ENCODE measurements around the gene CNTNAP2.
"Not testable (repeated sequence)": the region's sequence is repeated elsewhere in the genome, so short reads cannot be mapped to it uniquely, and the experiment has no call there.

CNTNAP2 gene

DNA sequence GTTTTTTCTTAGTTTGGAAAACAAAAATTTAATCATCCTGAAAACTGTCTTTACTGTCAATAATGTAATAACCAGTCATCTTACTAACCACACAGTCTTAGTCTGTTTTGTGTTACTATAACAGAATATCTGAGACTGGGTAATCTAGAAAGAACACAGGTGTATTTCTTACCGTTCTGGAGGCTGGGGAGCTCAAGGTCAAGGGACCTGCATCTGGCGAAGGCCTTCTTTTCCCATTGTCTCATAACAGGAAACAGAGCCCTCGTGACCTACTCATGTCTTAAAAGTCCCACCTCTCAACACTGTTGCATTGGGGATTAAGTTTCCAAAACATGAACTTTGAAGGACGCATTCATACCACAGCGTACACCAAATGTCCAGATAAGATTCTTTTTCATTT is 932.3 kb downstream of the CNTNAP2 start:
- no peak for DNase-seq

DNA sequence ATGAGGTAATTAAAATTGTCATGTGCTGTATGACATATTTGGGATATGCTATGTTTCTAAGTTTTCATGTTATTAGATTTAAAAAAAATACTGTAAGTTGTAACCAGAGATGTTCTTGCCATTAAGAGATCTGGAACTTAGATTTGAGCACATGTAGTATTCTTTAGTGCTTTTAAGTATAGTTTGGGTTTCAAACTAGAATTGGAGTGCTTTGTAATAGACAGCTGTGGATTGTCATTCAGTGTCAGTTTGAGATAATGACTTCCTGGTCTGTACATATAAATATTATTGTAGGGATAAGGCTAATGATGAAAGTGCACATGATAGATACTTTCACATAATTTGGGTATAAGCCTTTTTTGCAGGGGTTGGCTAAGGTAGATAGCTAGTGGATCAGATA is 936.2 kb downstream of the CNTNAP2 start:
- no peak for DNase-seq

DNA sequence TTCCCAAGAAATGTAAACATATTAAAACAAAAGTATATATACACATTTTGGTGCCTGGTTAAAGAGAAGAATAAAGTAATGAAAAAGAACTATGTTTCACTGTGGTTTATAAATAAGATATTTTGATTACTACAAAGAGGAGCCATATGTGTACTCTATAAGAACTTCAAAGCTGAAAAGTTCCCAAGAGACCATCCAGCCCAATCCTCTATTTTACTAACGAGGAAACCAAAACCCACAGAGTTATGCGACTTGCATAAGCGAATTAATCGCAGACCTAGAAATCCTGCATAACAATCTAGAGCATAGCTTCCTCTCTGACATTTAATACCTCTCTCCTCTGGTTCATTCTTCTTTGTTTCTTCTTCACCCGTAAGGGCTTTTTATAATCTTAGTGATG is 937.1 kb downstream of the CNTNAP2 start:
- DNase-seq: peak; percentile 45

DNA sequence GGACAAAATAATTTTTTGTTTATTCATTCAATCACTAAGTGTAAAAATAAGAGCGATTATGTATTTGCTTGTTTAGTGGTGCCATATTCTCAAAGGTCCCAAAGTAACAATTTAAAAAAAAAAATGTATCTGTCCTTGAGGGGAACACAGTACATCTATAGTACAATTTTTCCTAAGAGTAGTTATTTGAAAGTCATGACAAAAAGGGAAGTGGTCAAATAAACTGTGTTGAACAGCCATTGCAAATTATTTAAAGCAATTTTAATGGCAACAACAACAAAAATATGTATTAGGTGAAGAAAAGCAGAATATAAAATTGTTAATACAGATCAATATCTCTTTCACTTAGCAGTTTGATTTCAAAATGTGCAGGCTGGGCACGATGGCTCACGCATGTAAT is 943.5 kb downstream of the CNTNAP2 start:
- no peak for DNase-seq

DNA sequence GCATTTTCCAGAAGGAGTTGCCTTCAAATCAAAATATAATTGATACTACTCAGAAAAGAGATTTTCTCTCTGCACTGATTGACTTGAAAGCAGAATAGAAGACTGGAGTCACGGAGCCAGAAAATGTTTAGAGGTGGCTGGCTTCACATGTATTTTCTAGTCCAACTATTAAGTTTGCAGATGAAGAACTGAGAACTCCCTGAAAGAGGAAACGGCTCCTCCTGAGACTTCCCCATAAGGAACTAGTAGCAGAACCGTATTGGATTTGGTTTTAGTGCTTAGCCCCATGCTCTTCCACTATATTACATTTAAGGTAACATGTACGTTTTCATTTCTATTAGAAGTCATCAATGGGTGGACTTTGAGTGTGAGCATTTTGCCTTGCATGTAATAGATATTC is 946.3 kb downstream of the CNTNAP2 start:
- DNase-seq: no peak

DNA sequence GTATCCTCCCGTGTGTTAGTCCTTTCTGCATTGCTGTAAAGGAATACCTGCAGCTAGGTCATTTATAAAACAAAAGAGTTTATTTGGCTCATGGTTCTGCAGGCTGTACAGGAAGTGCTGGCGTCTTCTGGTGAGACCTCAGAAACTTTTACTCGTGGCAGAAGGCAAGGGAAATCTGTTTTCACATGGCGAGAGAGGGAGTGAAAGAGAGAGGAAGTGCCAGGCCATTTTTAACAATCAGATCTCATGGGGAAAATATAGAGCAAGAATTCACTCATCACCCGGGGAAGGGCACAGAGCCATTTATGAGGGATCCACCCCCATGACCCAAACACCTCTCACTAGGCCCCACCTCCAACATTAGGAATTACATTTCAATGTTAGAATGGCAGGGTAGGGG is 952.2 kb downstream of the CNTNAP2 start:
- DNase-seq: no peak

DNA sequence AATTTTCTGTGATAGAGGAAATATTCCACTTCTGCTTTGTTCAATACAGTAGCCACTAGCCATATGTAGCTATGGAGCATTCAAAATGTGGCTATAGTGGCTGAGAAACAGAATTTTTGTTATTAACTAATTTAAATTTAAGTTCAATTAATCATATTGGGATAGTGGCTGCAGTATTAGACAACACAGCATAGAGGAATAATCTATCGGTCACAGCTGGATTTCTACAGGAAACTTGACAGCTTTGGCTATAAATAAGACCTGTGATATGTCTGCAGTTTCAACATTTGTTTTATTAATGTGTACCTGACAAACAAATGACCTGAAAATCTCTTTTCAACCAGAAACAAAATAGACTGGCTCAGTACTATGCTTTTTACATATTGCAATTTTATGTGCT is 953.2 kb downstream of the CNTNAP2 start:
- DNase-seq: no peak

DNA sequence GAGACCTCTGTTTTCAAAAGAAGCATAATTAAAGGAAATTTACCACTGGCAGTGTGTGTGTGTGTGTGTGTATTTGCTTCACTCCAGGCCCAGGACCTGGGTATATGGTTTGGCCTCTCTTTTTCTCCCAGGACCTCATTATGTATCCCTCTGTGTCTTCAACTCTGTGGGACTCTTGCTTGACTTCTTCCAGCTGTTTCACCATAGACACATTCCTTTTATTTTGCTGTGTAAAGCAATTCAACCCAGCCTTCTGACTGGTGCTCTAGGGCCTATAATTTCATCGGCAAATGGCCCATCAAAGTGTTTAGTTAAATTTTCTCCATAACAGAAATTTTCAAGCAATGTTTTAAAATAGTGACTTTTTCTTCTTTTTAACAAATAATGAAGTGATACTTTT is 954.3 kb downstream of the CNTNAP2 start:
- DNase-seq: no peak

DNA sequence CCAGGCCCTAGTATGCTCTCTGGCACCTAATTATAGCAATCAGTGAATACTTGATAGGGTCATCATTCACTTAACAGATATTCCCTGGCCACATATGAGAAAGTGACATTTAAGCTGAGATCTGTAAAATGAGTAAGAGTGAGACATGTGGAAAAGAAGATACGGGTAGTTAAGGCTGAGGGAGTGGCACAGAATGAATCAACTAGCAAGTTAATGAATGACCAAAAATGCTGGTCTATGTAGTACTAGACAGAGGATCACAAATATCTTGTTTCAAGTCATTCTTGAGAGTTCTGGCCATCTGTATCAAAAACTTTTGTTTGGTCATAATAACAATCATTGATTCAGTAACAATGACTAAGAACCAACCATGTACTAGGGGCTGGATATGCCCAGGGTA is 954.9 kb downstream of the CNTNAP2 start:
- no peak for DNase-seq

DNA sequence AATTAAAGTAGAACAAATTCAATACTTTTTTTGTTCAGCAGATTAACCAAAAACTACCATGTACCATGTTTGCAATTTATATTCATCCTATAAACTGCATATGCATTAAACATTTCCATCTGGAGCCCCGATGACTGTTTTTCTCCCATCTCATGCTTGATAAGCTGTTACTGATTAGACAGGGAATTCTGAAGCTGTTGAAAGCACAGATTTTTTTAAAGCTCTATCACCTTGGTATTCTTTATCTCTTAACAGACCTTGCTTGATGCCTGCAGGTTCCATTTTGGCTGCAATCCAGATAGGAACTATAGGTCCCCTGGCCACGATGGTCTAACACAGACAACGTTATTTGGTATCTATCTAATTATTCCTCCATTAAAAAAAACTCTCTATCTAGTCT is 961.7 kb downstream of the CNTNAP2 start:
- DNase-seq: no peak

DNA sequence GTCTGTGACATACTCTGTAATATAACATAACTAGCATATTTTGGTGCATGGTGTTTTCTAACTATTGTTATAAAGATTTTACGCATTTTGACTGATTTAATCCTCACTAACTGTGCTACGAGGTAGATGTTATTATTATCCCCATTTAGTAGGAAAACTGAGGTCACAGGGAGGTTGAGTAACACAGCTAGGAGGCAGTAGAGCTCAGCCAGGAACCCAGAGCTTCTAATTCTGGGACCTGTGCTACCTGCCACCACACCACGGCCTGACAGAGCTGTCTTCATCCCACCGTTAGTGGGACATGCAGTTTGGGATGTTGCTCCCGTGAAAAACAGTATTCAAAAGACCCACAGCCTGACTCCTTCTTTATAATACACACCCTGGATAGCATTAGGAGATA is 962.5 kb downstream of the CNTNAP2 start:
- DNase-seq: no peak

DNA sequence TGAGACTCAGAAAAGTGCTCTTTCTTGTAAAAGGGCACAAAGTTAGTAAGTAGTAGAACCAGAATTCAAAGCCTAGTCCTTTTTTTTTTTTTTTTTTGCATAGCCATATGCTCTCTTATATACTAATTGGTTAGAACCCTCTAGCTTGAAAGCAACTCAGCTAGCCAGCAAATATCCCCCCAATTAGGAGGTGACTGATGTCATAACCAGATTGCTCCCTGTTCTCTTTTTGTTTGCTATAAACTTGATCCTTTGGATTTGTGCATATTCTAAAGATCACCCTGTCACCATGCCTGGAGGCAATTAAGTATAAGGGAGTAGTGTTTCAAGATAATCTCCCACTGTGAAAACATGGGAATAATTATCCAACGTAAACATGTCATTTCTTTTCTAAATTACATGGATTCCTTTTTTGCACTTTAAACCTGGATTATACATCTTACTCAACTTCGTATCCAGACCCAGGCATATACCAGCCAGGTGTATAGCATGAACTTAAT is 963.4 kb downstream of the CNTNAP2 start:
- no peak for DNase-seq

DNA sequence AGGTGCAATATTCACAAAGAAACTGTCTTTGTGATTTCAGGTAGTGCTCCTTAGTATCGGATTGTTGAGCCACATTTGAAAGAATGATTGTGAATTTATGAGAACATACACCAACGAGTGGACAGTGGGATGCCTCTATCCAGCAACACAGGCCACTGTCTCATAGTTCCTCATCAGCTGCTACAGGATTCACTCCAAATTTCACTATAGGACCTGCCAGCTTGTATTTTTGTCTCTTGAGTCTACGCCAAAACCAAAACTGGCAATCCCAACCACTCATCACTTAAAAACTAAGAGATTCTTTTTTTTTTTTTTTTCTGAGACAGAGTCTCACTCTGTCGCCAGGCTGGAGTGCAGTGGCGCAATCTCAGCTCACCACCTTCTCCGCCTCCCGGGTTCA is 964.5 kb downstream of the CNTNAP2 start:
- DNase-seq: no peak

DNA sequence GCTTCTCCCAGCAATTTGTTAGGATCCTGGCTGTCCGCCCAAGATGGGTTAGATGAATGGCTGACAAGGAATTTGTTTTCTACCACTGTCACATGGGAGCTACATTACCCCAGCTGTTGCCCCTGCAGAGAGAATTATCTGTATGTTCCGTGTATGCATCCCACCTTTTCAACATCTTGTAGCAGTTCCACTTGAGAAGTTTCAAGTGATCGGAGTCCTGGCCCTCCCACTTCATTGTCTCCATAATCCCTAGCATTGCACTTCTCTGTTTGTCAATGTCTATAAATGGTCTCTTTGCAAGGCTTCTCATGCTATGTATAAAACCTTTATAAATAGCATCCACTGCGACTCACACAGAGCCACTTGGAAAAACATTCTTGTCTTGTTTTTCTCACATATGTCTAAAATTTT is 972.5 kb downstream of the CNTNAP2 start:
- peak; percentile 59 for DNase-seq

DNA sequence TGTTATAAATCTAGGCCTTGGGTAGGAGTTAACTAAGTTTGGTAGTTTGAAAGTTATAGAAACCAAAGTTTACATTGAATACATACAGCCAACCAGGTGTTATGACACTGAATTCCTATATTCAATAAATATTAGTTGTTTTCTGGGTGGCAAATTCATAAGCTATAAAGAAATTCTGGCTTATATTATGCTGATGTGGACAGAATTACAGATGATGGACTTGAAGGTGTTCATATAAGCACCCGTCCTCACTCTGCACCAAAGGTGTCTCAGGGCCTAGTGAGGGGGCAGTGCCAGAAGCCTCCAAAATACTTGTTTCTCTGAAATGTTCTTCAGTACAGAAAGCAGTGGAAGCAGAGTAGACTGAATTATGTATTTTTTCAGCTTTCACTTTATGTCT is 973.0 kb downstream of the CNTNAP2 start:
- no peak for DNase-seq

DNA sequence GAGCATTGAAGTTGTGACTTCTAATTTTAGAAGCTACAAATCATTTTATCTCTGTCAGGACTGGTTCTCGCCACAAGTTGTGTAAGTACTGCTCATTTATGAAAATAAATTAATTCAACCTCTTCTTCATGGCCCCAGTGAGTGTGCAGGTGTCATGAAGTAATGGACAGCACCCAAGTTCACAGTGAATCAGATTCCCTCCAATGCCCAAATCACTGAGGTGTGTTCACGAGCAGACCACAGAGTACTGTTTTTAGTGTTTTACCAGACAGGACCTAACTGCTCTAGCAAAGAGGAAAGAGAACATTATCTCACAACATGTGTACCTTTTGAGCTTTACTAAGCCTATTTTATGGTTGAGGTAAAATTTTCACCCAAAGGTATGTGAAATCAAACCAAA is 980.0 kb downstream of the CNTNAP2 start:
- DNase-seq: no peak

DNA sequence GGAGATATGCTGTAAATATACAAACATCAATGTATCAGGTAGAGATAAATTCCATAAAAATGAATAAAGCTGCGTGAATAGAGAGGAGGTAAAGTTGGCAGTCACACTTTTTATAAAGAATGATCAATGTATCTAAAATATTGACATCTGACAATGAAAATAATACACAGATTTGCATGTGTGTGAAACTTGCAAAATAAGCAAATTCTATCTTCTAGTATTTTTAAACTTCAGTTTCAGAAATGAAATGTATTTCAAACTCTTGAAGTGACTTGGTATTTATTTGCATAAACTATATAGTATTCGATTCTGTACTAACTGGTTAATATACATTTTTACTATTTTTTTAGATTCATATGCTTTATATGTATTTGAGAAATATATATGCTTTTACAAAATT is 986.6 kb downstream of the CNTNAP2 start:
- no peak for DNase-seq

DNA sequence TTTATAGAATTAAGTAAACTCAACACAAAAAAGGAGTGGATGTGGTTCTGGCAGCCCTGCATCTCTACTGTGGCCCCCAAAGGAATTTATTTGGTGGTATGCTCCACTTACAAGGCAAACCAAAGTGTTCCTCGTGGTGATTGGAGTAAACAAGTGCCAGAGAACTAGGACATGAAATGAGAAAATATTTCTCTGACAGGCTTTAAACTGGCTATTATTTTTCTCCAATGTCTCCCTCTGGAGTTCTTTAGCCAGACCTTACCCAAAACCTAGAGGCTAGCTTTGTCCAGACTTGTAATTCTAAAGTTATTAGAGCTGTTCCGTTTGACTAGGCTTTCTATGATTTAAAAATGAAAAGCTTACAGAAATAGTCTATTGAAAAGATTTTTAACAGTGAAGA is 990.1 kb downstream of the CNTNAP2 start:
- DNase-seq: no peak

DNA sequence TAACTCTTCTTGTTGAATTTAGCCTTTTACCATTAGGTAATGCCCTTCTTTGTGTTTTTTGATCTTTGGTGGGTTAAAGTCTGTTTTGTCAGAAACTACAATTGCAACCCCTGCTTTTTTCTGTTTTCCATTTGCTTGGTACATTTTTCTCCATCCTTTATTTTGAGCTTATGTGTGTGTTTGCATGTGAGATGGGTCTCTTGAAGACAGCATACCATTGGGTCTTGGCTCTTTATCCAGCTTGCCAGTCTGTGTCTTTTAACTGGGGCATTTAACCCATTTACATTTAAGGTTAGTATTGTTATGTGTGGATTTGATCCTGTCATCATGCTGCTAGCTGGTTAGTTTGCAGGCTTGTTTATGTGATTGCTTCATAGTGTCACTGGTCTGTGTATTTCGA is 997.9 kb downstream of the CNTNAP2 start:
- DNase-seq: not testable (repeated sequence)

DNA sequence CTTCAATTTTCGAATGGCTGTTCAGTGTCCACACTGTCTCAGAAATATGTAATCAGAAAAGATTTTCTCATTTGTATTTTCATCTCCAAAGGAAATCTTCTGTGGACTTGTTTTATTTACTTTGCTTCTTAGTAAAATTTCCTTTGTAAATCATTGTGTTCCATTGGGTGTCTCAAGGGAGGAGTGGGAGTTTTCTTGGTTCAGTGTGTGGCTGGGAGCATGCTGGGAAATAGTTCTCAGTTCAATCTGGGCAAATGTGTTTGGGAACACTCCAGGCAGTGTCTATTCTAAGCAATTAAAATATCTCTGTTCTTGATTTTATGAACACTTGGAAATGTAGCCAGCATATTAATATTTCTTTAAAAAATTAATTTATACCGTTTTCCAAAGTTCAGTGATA is 1019.8 kb downstream of the CNTNAP2 start:
- no peak for DNase-seq

DNA sequence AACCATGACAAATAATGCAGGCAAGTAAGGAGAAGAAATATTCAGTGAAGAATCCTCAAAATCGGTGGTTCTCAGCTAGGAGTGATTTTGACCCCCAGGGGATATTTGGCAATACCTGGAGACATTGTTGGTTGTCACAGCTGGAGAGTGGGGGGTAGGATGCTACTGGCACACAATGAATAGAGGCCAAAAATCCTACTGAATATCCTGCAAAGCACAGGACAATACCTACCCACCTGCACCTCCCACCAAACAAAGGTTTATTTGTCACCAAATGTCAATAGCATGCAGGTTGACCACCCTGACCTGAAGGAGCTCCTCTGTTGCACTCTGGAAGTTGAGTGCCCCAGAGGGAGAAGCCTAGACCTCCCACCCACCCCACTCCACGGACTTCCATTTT is 1028.6 kb downstream of the CNTNAP2 start:
- DNase-seq: no peak

DNA sequence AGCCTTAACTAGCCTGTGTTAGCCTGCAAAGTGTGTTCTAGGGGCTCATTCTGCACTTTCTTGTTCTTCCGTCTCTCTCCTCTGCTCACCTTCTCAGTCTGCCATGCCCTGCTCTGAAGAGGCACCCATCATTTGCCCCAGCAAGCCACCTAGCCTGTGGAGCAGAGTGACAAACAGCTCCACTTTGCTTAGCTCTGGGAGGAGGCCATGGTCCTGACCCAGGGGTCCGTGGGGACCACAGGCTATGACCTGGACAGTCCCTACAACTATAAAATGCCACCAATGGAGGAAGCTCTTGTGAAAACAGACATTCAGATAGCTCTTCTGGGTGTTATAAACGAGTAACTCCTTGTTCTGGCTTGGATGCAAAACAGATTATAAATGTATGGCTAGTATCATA is 1029.6 kb downstream of the CNTNAP2 start:
- DNase-seq: no peak

DNA sequence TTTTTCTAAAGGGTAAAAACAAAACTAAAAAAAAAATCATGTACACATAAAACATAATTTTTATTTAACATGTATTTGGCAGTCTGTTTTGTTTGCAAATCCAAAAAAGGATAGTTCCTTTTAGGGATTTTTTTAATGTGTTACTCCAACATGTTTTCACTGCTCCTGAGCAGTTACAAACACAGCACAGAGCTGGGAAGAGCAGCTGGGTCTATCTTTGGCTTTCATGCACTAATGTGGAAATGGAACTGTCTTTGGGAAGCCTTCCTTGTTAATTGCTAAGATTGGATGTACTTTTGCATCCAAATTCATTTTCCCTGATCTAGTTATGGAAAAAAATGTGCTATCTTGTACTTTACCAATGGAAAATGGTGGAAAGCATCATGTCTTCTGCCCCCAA is 1035.1 kb downstream of the CNTNAP2 start:
- DNase-seq: no peak

DNA sequence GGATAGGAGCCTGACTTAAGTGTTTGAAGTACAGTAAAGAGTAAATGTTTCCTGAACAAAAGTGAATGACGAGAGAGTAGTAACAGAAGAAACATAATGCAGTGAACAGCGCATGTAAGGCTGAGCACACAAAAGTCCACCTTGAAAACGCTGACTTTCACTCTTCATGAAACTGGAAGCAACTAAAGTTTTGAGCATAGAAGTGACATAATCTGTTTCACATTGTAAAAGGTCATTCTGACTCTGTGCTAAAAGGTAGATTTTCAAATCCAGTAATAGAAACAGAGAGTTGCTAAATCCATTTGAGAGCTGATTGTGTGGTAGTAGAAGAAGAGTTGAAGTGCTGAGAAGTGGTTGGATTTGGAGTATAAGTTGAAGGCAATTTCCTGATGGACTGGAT is 1037.0 kb downstream of the CNTNAP2 start:
- DNase-seq: no peak

DNA sequence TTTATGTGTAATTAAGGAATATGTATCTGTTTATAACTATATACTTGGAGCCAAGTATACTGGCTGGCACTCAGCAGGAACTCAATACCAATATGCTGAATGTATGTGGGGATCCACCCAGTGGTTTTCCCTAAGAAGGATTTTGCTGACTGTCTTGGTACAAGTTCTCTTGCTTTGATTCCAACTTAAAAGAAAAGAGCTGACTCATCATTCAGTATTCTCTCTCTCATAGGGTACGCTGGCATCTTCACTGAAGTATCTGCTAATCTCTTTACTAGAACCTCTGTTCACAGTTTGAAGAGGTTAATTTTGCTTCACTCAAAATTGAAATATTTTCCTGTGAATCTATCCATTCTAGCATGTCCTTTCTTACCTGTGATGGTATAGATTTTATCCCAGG is 1044.8 kb downstream of the CNTNAP2 start:
- no peak for DNase-seq

DNA sequence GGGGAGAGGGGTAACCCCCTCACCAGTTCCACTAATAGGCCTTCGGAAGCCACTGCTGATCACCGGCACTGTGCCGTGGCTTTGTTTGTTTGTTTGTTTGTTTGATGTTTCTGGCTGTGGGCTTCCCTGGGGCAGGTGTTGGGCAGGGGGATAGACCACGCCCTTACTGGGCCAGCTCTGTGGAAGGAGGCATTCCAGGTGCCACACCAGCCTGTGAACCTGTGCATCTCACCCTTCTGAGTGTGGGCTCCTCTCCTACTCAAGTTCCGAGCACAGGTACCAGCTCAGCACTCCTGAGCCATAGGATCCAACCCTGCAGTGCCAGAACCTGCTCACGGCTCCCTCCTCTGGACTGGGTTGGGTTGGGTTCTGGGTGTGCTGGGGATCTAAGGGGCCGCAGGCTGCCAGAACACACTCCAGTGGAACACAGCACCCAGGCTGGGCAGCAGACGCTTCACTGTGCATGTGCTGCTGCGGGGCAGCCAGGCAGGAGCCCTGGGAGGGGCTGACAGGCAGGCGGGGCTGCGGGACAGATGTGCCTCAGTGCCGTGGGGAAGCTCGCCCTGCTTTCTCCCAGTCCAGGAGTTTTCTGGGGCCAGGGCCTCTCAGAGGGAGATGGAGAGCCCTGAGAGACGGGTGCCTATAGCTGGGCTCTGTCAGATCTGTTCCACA is 1053.9 kb downstream of the CNTNAP2 start:
- DNase-seq: no peak

Data from fibroblast of skin of right biceps (primary cell).